Cardiac muscle cell (in vitro differentiated cells and primary cell): ENCODE data around the gene MAPK8IP3. TPM values are rescaled to one million over a fixed set of nuclear protein-coding genes. Genes with fewer than 3 reads are reported as not detected.
"Not testable (repeated sequence)": the region's sequence is repeated elsewhere in the genome, so short reads cannot be mapped to it uniquely, and the experiment has no call there.

ENCODE experiments used
- DNase-seq, 2 donors: peaks; one replicate each; pipeline versions ENCODE4 v3.0.0 to v3.0.0-alpha.2; 2010 to 2017; ENCODE audit warnings: low read depth in 1 of 2, low spot score in 1 of 2
- H3K27ac ChIP-seq: fragments of 200-600 bp; sonication (generic); 2 replicates; pipeline ENCODE4 v1.5.1; 2016
- H3K27me3 ChIP-seq: fragments of 200-600 bp; sonication (generic); 2 replicates; pipeline ENCODE4 v1.6.0; 2016; ENCODE audit warnings: control low read depth
- H3K36me3 ChIP-seq: fragments of 200-600 bp; sonication (generic); 2 replicates; pipeline ENCODE4 v1.5.1; 2016; ENCODE audit warnings: control low read depth
- H3K4me1 ChIP-seq: fragments of 200-600 bp; sonication (generic); 2 replicates; pipeline ENCODE4 v1.8.1; 2017; ENCODE audit warnings: low read depth, mild to moderate bottlenecking, mixed run types
- H3K4me3 ChIP-seq: fragments of 200-600 bp; sonication (generic); 2 replicates; pipeline ENCODE4 v1.5.1; 2016; ENCODE audit warnings: mild to moderate bottlenecking
- H3K9me3 ChIP-seq: fragments of 200-600 bp; sonication (generic); 2 replicates; pipeline ENCODE4 v1.5.1; 2017; ENCODE audit warnings: low read depth, mild to moderate bottlenecking, control low read depth
- CTCF ChIP-seq: IDR thresholded peaks from 2 replicates; pipeline ENCODE4 v1.5.1; 2012; ENCODE audit warnings: low read depth, mild to moderate bottlenecking, low read length
- polyA plus RNA-seq: library from polyadenylated mRNA; unstranded; fragments of >200 nt; fragmentation: Nextera tagmentation; extraction: Ambion mirVana; gene quantifications from 2 replicates; pipeline ENCODE4 v1.2.1, GENCODE V29; 2016
- total RNA-seq: library from RNA; depleted of rRNA; stranded (reverse); fragments of >200 nt; gene quantifications from 2 replicates; pipeline ENCODE4 v1.2.3, GENCODE V29; 2016

MAPK8IP3 gene
- total and polyA plus RNA-seq, 2 experiments from 2014 or later, result 75.2 to 127 TPM

DNA sequence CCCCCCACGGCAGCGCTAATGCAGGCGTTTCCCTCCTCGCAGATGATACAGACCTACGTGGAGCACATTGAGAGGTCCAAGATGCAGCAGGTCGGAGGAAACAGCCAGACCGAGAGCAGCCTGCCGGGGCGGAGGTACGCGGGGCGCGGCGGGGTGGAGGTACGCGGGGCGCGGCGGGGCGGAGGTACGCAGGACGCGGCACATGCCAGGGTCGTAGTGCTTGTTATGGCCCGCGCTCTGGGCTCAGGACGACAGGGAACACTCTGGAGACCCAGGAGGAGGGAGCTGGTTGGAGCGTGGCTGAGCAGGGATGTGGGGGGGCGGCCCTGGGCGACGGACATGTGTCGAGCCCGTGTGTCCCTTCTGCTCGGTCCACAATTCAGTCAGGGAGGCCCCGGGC, 23.4 kb downstream of the MAPK8IP3 start:
- no peak overlapping the region for H3K27ac ChIP-seq
- peaks cover 15% of the 10 kb centered on the region for H3K36me3 ChIP-seq
- no peak for TF ChIP-seq CTCF
- no peaks in the 10 kb centered on the region for H3K9me3 ChIP-seq
- no peak for DNase-seq
- no peaks in the 10 kb centered on the region for H3K27me3 ChIP-seq
- no peaks in the 10 kb centered on the region for H3K4me1 ChIP-seq
- H3K4me3 ChIP-seq, result no peak overlapping the region

- Histone ChIP-seq H3K27ac (no peak overlapping the region), H3K4me3 (no peak overlapping the region), H3K27me3 (no peaks in the 10 kb centered on the region), H3K9me3 (no peaks in the 10 kb centered on the region), H3K4me1 (no peaks in the 10 kb centered on the region), H3K36me3 (peaks cover 17% of the 10 kb centered on the region)
- DNase-seq, result no peak
- TF ChIP-seq CTCF, result no peak
Observed at GRCh38 chr16:1731073-1731472, 25.1 kb downstream of the MAPK8IP3 start.

DNA sequence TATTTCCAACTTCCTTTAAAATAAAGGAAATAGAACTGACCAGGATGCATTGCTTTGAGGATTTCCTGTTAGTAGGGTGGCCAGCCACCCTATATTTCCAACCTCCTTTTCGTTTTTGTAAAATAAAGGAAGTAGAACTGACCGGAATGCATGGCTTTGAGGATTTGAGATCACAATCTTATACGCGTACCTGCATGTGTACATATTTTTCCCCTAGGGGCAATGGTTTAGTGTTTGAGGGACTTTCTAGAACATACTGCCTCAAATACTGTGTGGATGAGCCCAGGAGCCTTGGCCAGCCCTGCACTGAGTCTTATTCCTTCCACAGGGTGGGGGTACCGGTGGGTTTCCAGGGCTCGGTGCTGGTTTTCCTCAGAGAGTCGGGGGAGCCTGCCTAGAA, 25.6 kb downstream of the MAPK8IP3 start:
- no peaks in the 10 kb centered on the region for H3K27me3 ChIP-seq
- DNase-seq, result no peak
- no peaks in the 10 kb centered on the region for H3K4me1 ChIP-seq
- TF ChIP-seq CTCF, result no peak
- no peak overlapping the region for H3K4me3 ChIP-seq
- no peak overlapping the region for H3K27ac ChIP-seq
- H3K36me3 ChIP-seq, result peaks cover 14% of the 10 kb centered on the region
- no peaks in the 10 kb centered on the region for H3K9me3 ChIP-seq

DNA sequence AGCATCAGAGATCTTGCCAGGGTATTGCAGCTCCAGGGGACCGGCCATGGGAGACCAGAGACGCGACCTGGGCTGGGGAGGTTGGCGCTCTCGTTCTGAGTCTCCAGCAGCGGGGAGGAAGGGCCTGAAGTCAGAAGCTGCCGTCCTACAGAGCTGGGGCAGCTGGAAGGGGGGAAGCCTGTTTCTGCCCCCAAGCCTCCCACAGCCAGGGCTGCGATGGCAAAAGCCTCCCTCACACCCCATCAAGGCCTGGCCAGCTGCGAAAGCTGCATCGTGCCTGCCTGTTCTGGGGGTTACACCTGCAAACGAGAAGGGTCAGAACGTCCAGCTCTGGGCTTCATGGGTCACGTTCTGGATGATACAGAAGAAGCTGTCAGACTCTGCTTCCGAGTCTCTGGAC, 26.1 kb downstream of the MAPK8IP3 start:
- Histone ChIP-seq H3K4me3 (no peak overlapping the region), H3K36me3 (peaks cover 14% of the 10 kb centered on the region), H3K27ac (no peak overlapping the region), H3K9me3 (no peaks in the 10 kb centered on the region), H3K4me1 (no peaks in the 10 kb centered on the region), H3K27me3 (no peaks in the 10 kb centered on the region)
- TF ChIP-seq CTCF, result no peak
- no peak for DNase-seq

GRCh38 chr16:1732551-1732987, 26.6 kb downstream of the MAPK8IP3 start:
- H3K27ac ChIP-seq, DNase-seq, H3K4me3 ChIP-seq, H3K9me3 ChIP-seq, H3K27me3 ChIP-seq, H3K4me1 ChIP-seq: not testable (repeated sequence)
- peaks cover 14% of the 10 kb centered on the region for H3K36me3 ChIP-seq

GRCh38 chr16:1734123-1734522, 28.1 kb downstream of the MAPK8IP3 start:
- Histone ChIP-seq H3K4me1 (no peaks in the 10 kb centered on the region), H3K27ac (no peak overlapping the region), H3K27me3 (no peaks in the 10 kb centered on the region), H3K4me3 (no peak overlapping the region), H3K9me3 (no peaks in the 10 kb centered on the region), H3K36me3 (peaks cover 14% of the 10 kb centered on the region)
- TF ChIP-seq CTCF, result no peak
- no peak for DNase-seq
